Measurements from ENCODE around the gene LCN12.

Gene LCN12

DNA sequence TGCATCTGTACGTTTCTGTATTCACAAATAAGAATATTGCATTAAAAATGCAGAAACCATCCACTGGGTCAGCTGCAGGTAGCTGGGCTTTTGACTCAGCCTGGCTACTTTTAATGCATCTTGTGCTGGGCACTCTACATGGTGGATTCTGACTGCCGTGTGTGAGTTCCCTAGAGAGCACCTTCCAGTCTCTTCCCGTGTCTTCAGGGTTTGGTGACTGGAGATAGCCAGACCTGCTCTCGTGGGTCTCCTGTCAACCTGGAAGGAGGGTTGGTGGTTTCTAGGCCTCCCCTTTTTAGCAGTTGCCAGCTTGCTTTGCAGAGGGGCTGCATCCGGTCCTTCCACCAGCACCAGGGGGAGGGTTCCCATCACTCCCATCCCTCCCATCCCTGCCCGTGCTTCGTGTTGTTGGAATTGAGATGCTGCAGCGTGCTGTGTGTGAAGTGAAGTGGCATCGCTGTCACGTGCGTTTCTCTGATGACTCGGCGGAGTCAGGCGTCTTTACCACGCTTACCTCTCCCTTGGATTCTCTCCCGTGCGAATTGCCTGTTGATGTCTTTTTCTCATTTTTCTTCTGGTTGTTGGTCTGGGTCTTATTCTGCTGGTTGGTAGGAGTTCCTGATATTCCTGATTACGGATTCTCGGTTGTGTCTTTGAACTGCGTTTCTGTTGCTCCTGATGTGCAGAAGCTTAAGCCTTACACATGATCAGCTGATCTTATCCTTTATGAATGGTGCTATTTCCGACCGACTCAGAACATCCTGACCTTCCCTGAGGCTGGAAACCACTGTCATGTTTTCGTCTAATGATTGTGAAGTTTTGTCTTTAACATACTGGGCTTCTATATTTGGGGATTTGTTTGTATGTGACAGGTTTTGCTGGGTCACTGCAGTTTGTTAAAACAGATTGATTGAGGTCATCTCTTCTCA is 24.5 kb upstream of the LCN12 start:
- TF ChIP-seq, protein P1, sequence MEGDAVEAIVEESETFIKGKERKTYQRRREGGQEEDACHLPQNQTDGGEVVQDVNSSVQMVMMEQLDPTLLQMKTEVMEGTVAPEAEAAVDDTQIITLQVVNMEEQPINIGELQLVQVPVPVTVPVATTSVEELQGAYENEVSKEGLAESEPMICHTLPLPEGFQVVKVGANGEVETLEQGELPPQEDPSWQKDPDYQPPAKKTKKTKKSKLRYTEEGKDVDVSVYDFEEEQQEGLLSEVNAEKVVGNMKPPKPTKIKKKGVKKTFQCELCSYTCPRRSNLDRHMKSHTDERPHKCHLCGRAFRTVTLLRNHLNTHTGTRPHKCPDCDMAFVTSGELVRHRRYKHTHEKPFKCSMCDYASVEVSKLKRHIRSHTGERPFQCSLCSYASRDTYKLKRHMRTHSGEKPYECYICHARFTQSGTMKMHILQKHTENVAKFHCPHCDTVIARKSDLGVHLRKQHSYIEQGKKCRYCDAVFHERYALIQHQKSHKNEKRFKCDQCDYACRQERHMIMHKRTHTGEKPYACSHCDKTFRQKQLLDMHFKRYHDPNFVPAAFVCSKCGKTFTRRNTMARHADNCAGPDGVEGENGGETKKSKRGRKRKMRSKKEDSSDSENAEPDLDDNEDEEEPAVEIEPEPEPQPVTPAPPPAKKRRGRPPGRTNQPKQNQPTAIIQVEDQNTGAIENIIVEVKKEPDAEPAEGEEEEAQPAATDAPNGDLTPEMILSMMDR (IDR thresholded peaks at IDR 0.05; ENCODE audit: low read depth, low read length), result no peak
- H3K4me3 ChIP-seq (ENCODE audit: low read depth, low read length), result no peak overlapping the region

DNA sequence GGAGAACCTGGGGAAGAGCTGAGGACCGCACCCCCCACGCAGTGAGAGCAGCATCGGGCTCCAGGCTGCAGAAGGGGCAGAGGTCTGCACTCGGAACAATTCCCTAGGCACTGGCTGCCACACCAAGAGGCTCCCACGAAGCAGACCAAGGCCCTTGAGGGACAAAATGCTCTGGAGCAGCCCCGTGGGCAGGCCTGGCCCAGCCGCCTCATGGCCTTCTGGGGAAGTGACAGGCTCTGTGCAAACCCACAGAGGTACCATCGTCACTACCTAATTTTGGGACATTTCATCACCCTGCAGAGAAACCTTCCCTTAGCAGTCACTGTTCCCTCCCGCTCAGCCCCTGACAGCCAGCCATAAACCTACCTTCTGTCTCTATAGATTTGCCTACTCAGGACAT is 23.5 kb upstream of the LCN12 start:
- H3K4me3 ChIP-seq (ENCODE audit: low read depth, low read length), result no peak overlapping the region
- TF ChIP-seq, protein P1 (IDR thresholded peaks at IDR 0.05; ENCODE audit: low read depth, low read length), result no peak

DNA sequence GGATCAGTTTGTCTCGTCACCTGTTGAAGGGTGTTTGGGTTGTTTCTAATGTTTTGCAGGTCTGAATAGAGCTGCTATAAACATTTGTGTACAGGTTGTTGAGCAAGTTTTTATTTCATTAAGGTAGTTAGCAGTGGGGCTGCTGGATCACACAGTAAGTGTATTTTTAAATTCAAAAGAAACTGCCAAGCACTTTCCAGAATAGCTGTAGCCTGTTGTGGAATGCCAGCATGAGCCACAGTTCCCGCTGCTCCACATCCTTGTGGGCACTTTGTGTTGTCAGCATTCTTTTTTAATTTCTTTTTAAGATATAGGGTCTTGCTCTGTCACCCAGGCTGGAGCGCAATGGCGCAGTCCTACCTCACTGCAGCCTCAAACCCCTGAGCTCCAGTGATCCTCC is 22.1 kb upstream of the LCN12 start:
- TF ChIP-seq, protein P1 (IDR thresholded peaks at IDR 0.05; ENCODE audit: low read depth, low read length), result no peak
- no peak overlapping the region for H3K4me3 ChIP-seq (ENCODE audit: low read depth, low read length)

DNA sequence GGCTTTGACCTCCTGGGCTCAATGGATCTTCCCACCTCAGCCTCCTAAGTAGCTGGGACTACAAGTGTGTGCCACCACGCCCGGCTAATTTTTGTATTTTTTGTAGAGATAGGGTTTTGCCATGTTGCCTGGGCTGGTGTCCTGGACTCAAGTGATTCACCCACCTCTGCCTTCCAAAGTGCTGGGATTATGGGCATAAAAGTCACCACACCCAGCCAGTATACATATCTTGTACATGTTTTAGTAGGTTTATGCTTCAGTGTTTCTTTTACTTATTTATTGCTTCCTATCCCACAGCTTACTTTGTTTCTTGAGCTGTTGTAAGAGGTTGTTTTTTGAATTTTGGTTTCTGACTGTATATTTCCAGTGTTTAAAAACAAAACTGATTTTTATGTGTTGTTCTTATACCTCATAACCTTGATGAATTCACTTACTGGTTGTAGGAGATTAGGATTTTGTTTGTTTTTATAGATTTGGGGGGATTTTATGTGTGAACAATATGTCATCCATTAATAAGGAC is 20.4 kb upstream of the LCN12 start:
- no peak overlapping the region for H3K4me3 ChIP-seq (ENCODE audit: low read depth, low read length)
- TF ChIP-seq, protein P1 (IDR thresholded peaks at IDR 0.05; ENCODE audit: low read depth, low read length), result no peak

DNA sequence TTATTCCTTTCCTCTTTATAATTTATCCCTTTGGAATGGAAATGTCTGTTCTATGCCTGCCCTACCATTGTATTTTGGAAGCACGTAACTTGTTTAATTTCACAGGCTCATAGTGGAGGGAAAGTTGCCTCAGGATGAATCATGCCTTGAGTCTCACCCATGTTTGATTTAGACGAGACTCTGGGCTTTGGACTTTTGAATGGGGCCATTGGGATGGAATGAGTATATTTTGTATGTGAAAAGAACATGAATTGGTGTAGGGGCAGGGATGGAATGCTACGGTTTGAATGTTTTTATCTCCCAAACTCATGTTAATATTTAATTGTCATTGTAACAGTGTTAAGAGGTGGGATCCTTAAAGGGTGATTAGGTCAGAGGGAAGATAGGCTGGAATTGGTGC is 17.8 kb upstream of the LCN12 start:
- H3K4me3 ChIP-seq (ENCODE audit: low read depth, low read length), result no peak overlapping the region

DNA sequence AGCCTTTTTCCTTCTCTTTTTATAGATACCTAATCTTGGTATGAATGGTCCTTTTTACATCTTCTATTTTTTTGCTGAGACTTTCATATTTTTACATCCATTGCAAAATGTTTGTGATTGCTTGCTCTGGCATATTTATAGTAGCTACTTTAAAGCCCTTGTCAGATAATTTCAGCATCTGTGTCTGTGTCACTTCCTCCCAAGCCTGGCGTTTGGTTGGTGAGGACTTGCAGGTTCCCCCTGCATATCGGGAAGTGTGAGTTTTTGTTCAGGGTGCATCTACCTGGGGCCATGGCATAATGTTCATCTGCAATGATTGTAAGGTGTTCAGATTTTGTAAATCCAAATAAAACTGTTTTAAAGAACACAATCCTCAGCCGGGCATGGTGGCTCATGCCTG is 16.4 kb upstream of the LCN12 start:
- TF ChIP-seq, protein P1 (IDR thresholded peaks at IDR 0.05; ENCODE audit: low read depth, low read length), result no peak
- no peak overlapping the region for H3K4me3 ChIP-seq (ENCODE audit: low read depth, low read length)

More for the DNA sequence above, 17.8 kb upstream of the LCN12 start:
- TF ChIP-seq, protein P1 (IDR thresholded peaks at IDR 0.05; ENCODE audit: low read depth, low read length), result no peak

DNA sequence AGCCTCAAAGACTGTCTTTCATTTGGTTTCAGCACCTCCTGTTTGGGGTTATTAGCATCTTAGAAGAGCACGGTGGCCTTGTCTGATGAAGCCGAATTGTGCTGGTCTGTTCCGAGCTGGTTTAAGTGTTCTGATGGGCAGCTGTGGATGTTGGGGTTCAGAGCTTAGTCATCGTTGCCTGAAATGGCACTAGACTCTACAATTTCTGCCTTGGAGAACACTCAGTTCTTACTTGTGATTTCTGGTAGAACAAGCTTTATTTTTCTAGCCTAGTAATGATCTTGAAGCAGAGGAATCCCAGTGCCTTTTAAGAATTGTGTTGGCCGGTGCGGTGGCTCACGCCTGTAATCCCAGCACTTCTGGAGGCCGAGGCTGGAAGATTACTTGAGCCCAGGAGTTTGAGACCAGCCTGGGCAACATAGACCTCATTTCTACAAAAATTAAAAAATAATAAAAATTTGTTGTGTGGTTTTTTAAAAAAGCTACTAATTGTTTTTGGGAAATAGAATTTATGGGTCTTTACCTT is 15.4 kb upstream of the LCN12 start:
- TF ChIP-seq, protein P1 (IDR thresholded peaks at IDR 0.05; ENCODE audit: low read depth, low read length), result no peak

More for the DNA sequence above, 15.4 kb upstream of the LCN12 start:
- no peak overlapping the region for H3K4me3 ChIP-seq (ENCODE audit: low read depth, low read length)
